ENCODE data around the gene CEP85L.
A peak's percentile ranks its signal among the peaks of the same experiment; 100 is the strongest.

The CEP85L gene

GRCh38 chr6:118574051-118574865 lies 77.1 kb downstream of the CEP85L start:
- no peak for FAIRE-seq

GRCh38 chr6:118571121-118571520 lies 80.3 kb downstream of the CEP85L start:
- FAIRE-seq, result no peak

- FAIRE-seq, result no peak
Observed at GRCh38 chr6:118569498-118569897, 81.9 kb downstream of the CEP85L start.

- no peak for FAIRE-seq
Observed at GRCh38 chr6:118567974-118568373, 83.4 kb downstream of the CEP85L start.

GRCh38 chr6:118565311-118565960 lies 86.0 kb downstream of the CEP85L start:
- no peak for FAIRE-seq

GRCh38 chr6:118562959-118563358 lies 88.4 kb downstream of the CEP85L start:
- no peak for FAIRE-seq

- no peak for FAIRE-seq
Observed at GRCh38 chr6:118562248-118562647, 89.1 kb downstream of the CEP85L start.

GRCh38 chr6:118559659-118560058 lies 91.7 kb downstream of the CEP85L start:
- no peak for FAIRE-seq

GRCh38 chr6:118558464-118559217 lies 92.8 kb downstream of the CEP85L start:
- FAIRE-seq, result no peak

- no peak for FAIRE-seq
Observed at GRCh38 chr6:118554698-118555097, 96.7 kb downstream of the CEP85L start.

GRCh38 chr6:118553132-118553531 lies 98.3 kb downstream of the CEP85L start:
- FAIRE-seq, result no peak

GRCh38 chr6:118551063-118552053 lies 100.0 kb downstream of the CEP85L start:
- FAIRE-seq, result peak; percentile 90

GRCh38 chr6:118548613-118549012 lies 102.8 kb downstream of the CEP85L start:
- no peak for FAIRE-seq

- no peak for FAIRE-seq
Observed at GRCh38 chr6:118548136-118548535, 103.3 kb downstream of the CEP85L start, which contains the start of gene PLN. Gene PLN (plus strand): TSS chr6:118548296. CDS start chr6:118558922, 10,626 bp downstream.

- FAIRE-seq, result no peak
Observed at GRCh38 chr6:118546880-118547218, 104.5 kb downstream of the CEP85L start.

GRCh38 chr6:118546164-118546879 lies 105.1 kb downstream of the CEP85L start:
- FAIRE-seq, result no peak

GRCh38 chr6:118544105-118544504 lies 107.3 kb downstream of the CEP85L start:
- no peak for FAIRE-seq

- no peak for FAIRE-seq
Observed at GRCh38 chr6:118542184-118542952, 109.0 kb downstream of the CEP85L start.

- FAIRE-seq, result no peak
Observed at GRCh38 chr6:118537574-118537973, 113.8 kb downstream of the CEP85L start.

GRCh38 chr6:118536478-118536877 lies 114.9 kb downstream of the CEP85L start:
- FAIRE-seq, result no peak
